GM12878 (cell line): ENCODE data around the gene CCDC191. TPM values are rescaled to one million over a fixed set of nuclear protein-coding genes. Genes with fewer than 3 reads are reported as not detected.

Experiments used
- CBX5 ChIP-seq: sonication (generic); IDR thresholded peaks from 2 replicates; pipeline ENCODE4 v1.6.1; 2016; ENCODE audit warnings: low read depth, moderate library complexity, mild to moderate bottlenecking, inconsistent platforms
- NRF1 ChIP-seq: conservative IDR thresholded peaks from 2 replicates; pipeline ENCODE4 v1.6.1; 2011; ENCODE audit warnings: mild to moderate bottlenecking, low read depth, low read length, improper control_type of control experiment
- RAD21 ChIP-seq: IDR thresholded peaks from 2 replicates; pipeline ENCODE4 v1.6.1; 2011; ENCODE audit warnings: mild to moderate bottlenecking, low read depth, low read length, moderate library complexity; ENCODE audit not compliant: insufficient read depth
- SMC3 ChIP-seq: IDR thresholded peaks from 2 replicates; pipeline ENCODE4 v1.6.1; 2011; ENCODE audit warnings: low read length, improper control_type of control experiment, borderline replicate concordance
- STAT3 ChIP-seq: IDR thresholded peaks from 2 replicates; pipeline ENCODE4 v1.6.1; 2011; ENCODE audit warnings: low read depth, low read length, improper control_type of control experiment
- TARDBP ChIP-seq: IDR thresholded peaks from 2 replicates; pipeline ENCODE4 v1.6.1; 2016; ENCODE audit warnings: borderline replicate concordance
- TBL1XR1 ChIP-seq: IDR thresholded peaks from 2 replicates; pipeline ENCODE4 v1.6.1; 2012; ENCODE audit warnings: low read depth, low read length, improper control_type of control experiment
- TCF12 ChIP-seq: IDR thresholded peaks from 2 replicates; pipeline ENCODE4 v1.6.1; 2011; ENCODE audit warnings: low read depth, mild to moderate bottlenecking, low read length
- ZNF384 ChIP-seq: IDR thresholded peaks from 2 replicates; pipeline ENCODE4 v1.6.1; 2012; ENCODE audit warnings: low read depth, mild to moderate bottlenecking, low read length, improper control_type of control experiment, borderline replicate concordance
- polyA plus RNA-seq, 11 experiments: library from polyadenylated mRNA; depleted of rRNA in 4 of 11; unstranded in 6 of 11; stranded (reverse) in 5 of 11; fragments of >200 nt; fragmentation: Nextera tagmentation in 4 of 11; fragmentation: Illumina TruSeq in 1 of 11; extraction: Ambion mirVana in 4 of 11; extraction: Trizol in 1 of 11; gene quantifications; 1 replicate in 1 of 11; 2 replicates in 10 of 11; pipeline versions ENCODE4 v1.2.1 to v1.2.3, GENCODE V29; 2011 to 2016; ENCODE audit warnings: inconsistent platforms in 2 of 11, missing spikeins in 2 of 11, low read depth in 1 of 11
- total RNA-seq, 4 experiments: library from RNA; depleted of rRNA in 3 of 4; stranded (reverse); fragments of >200 nt in 3 of 4; fragmentation: Illumina TruSeq in 1 of 4; extraction: Trizol in 1 of 4; gene quantifications; 2 replicates each; pipeline versions ENCODE4 v1.2.1 to v1.2.3, GENCODE V29; 2013 to 2021
- TF ChIP-seq, protein P1 (sequence below): IDR thresholded peaks from 2 replicates; pipeline ENCODE4 v1.6.1; 2012; ENCODE audit warnings: low read depth, low read length, improper control_type of control experiment
- TF ChIP-seq, protein P2 (sequence below): fragments of 450-650 bp; IDR thresholded peaks from 2 replicates; pipeline ENCODE4 v1.6.1; 2017; ENCODE audit warnings: antibody characterized with exemption, mild to moderate bottlenecking, moderate library complexity
- TF ChIP-seq, protein P3 (sequence below): IDR thresholded peaks from 2 replicates; pipeline ENCODE4 v1.6.1; 2012; ENCODE audit warnings: low read depth, low read length, improper control_type of control experiment

CCDC191 gene
- total and polyA plus RNA-seq, 10 of the 15 experiments (the other 5 are each of a cell fraction or from before 2014, with no cell fraction given), result 1.2 to 2.9 (median 1.7) TPM

DNA sequence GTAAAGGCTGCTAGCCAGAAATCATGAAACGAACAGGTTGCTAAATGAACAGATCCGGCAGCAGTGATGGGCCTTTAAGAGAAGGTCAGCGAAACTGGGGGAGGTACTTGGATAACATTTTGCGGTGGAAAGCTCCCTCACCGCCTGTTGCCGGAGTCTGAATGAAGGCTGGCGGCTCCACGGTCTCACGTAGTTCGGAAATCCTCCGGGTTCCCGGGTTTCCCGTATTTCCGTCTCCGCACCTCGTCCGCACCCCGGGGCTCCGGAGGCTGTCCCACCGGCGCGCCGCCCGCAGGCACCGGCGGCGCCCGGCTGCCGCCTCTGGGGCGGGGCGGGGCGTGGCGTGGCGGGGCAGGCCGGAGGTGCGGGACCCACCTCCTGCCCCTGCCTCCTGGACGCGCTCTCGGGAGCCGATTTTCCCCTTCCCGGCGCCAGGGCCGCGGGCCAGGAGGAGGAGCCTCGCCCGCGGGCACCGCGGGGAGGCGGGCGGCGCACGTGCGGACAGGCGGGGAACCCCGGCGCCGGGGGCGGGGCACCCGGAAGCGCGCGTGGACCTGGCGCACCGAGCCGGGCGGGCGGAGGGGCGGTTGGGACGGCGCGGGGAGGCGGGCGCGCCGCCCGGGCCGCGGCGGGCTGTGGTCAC lies 108.8 kb downstream of the CCDC191 start, which contains the start of gene ZDHHC23 (continued):
- TF ChIP-seq, protein P1, sequence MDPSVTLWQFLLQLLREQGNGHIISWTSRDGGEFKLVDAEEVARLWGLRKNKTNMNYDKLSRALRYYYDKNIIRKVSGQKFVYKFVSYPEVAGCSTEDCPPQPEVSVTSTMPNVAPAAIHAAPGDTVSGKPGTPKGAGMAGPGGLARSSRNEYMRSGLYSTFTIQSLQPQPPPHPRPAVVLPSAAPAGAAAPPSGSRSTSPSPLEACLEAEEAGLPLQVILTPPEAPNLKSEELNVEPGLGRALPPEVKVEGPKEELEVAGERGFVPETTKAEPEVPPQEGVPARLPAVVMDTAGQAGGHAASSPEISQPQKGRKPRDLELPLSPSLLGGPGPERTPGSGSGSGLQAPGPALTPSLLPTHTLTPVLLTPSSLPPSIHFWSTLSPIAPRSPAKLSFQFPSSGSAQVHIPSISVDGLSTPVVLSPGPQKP, result no peak
- TF ChIP-seq TARDBP (no peak), SMC3 (no peak), RAD21 (no peak), STAT3 (no peak), TBL1XR1 (no peak), NRF1 (no peak), ZNF384 (no peak), CBX5 (no peak), TCF12 (no peak)
- TF ChIP-seq, protein P2, sequence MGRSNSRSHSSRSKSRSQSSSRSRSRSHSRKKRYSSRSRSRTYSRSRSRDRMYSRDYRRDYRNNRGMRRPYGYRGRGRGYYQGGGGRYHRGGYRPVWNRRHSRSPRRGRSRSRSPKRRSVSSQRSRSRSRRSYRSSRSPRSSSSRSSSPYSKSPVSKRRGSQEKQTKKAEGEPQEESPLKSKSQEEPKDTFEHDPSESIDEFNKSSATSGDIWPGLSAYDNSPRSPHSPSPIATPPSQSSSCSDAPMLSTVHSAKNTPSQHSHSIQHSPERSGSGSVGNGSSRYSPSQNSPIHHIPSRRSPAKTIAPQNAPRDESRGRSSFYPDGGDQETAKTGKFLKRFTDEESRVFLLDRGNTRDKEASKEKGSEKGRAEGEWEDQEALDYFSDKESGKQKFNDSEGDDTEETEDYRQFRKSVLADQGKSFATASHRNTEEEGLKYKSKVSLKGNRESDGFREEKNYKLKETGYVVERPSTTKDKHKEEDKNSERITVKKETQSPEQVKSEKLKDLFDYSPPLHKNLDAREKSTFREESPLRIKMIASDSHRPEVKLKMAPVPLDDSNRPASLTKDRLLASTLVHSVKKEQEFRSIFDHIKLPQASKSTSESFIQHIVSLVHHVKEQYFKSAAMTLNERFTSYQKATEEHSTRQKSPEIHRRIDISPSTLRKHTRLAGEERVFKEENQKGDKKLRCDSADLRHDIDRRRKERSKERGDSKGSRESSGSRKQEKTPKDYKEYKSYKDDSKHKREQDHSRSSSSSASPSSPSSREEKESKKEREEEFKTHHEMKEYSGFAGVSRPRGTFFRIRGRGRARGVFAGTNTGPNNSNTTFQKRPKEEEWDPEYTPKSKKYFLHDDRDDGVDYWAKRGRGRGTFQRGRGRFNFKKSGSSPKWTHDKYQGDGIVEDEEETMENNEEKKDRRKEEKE, result no peak
- TF ChIP-seq, protein P3, sequence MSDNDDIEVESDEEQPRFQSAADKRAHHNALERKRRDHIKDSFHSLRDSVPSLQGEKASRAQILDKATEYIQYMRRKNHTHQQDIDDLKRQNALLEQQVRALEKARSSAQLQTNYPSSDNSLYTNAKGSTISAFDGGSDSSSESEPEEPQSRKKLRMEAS, result peak; percentile 51; the same call in 1 of the 2 replicates
